ENCODE results near the gene FGFRL1.
A peak's percentile ranks its signal among the peaks of the same experiment; 100 is the strongest.

Gene FGFRL1

DNA sequence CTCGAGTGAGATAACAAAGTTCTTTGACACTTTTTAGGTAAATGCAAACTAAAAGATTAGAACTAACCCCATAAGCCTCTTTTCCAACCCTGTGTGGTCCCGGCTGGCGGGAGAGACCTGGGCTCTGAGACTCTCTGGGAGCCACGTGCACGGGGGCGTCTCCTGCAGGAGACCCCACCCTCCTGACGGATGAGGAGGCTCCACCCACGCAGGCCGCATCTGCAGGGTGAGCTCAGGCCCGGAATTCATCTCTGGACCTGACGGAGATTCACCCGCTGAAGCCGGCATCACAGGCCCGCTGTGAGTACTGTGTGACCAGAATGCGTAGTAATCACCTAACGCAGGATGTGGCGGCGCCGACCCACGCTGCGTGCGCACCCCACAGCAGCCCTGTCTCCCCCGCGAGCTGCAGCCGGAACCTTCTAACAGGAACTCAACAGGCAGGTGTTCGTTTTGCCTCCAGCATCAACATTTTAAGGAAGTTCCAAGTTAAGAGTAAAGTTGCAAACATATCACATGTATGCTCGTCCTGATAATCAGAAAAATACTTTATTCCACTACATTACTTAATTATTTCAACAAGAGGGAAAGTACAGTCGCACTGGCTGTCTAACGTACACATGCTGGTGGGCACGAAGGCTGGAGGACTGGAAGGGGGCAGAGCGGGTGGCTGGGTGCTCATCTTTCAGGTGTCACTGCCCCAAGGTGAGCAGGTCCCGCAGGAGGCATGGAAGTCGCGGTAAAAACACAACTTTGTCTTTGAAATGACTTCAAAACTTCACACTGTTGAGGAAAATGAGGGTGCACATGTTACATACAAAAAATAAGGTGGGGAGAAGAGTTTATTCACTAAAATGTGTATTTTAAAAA lies 44.5 kb downstream of the FGFRL1 start:
- DNase-seq, result no peak

DNA sequence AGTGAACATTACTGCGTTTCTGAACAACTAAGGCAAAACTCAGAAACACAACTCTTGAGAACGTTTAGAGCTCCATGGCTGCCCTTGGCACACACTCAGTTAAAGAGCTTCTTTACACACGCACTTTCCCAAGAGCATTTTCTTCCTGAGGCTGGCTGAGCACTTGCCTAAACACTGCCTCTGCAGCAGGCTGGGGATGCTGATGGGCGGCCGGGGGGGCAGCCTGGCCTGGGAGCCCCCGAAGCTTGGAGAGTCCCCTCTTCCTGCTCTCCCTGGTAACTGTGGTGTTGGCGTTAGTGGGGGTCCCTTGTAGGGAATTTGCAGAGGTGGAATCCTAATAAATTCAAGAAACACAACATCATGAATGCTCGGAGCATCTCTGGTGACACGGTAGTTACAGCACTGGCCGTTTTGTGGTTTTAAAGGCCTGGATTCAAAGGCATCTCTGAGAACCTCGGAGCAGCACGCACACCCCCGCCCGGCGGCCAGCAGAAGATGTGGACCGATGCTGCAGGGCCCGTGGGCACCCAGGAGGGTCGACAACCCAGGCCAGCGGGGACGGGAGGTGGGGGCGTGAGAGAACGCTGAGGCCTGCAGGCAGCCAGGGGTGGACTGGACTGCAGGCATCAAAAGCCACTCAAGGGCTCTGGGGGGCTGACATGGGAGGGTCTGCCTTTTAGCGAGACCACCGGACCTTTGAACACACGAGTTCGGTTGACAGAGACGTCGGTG lies 45.4 kb downstream of the FGFRL1 start:
- no peak for DNase-seq

DNA sequence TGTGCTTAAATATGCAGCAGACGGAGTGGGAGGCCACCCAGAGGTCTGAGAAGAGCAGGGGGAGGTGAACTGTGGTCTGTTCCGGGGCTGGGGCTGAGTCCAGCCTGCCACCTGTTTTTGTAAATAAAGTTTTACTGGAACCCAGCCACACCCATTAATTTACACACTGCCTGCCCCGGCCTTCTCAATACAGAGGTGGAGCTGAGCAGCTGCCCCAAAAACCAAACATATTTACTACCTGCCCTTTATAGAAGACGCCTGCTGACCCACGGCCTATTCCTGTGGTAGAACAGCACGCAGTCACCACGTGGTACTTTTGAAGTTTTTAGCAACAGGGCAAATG lies 45.9 kb downstream of the FGFRL1 start:
- no peak for DNase-seq

DNA sequence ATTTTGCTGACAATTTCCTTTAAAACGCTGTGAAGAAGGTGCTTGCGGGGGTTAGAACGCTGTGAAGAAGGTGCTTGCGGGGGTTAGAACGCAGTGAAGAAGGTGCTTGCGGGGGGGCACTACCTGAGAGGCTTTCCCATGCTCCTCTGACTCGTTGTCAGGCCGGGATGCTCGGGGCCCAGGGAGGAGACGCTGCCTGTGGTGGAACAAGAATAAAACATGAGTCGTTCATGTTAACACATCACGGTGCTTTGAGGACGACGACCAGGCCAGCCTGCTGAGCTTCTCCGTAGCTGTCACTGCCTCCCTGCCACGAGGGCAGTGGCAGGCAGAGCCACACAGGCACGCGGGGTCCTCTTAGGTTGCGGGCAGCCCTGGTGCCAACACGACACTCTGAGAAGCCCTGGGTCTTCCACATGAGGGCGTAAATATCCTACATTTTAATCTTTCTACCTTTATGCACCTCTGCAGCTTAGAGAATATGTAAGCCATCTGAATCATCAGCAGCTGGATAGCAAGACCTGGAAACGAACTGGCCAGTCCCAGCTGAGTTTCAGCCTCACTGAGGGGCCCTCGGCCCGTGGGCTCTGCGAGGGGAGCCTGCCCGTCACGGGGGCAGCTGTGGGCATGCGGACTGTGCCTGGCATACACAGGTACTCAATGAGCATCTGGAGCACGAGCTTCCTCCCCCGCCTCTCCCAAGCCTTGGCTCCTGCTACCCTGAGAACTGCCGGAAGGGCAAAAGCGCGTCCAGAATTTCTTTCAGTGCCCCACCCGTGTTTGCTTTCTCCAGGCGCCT lies 47.0 kb downstream of the FGFRL1 start:
- DNase-seq, result no peak

DNA sequence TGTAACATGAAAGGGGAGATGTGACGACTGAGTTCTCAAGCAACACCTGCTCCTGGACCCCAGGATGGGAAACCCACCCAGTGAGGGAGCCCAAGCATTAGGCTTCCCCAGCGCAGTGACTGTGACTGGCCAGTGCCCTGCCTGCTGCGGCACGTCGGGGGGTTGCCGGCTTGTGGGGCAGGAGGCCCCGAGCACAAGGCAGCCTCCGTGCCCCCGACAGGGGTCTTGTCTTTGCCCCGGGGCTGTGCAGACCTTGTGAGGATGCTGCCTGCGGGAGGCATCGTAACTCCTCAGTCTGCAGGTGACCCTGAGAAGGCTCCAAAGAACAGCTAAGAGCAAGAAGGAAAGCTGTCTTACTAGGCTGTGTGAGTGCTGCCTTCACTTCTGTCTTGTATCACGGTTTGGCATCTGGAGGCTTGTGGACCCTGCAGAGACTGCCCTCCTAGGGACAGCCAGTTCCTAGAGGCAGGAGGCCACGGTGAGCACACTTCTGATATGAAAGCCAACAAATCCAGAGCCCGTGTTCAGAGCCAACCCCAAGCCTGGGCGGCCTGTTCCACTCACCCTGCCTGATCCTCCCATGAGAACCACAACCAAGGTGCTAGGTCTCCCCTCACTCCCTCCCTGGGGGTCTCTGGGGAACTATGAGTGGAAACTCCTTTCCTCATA lies 47.7 kb downstream of the FGFRL1 start:
- no peak for DNase-seq

DNA sequence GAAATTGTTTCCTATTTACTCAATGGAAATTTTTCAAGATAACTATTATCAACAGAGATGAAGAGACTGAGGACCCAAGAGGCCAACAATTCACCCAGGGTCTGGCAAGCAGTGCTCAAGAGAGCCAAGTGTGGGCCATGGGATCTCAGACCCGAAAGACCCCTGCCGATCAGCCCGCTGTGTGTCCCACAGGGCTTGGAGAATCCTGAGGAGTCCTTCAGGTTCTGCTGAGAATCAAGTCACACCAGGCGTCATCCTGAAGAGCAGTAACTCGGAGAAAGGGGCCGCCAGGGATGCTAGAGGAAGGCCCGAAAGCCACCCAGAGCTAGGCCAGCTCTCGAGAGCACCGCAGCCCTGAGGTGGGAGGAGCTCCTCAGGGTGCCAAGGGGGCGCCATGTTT lies 48.7 kb downstream of the FGFRL1 start:
- DNase-seq, result no peak

DNA sequence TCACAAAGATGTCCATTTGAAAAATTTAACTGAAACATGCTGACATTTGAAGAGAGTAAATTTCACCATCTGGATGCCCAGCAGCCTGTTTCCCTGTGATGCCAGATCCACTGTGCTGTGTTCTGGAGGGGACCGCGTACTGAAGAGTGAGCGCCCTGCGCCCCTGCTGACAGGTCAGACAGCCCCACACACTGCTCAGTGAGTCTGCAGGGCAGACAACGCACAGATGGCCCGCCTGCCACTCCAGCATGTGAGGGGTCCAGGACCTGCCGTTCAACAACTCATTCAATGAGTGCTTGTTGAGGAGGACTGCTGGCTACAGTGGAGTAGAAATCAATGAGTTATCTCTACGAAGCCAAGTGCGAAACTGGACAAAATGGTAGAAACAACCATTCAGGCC lies 49.2 kb downstream of the FGFRL1 start:
- DNase-seq, result no peak

DNA sequence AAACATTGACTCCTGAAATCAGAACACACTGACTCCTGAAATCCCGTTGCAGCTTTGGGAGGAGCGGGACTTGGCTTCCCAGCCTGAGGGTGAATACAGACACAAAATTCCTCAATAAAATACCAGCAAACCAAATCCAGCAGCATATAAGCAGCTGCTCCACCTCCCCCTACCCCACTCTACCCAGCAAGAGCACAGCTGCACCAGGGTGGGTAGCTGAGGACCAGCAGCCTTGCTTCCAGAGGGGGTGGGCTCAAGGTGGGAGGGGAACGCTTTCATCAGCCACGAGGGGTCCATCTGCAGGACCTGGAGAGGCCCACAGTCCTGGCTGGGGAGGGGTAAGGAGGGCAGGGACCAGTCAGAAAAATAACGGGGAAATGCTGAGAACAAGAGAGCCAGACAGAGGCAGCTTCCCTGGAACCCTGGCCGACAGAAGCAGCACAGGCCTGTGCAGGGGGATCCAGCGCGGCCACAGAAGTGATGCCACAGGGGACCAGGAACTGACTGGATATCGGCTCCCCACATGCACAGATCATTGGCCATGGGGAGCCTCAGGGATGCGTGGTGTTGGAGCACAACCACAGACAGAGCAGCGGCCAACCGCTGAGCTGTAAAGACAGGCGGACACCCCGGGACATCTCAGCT lies 49.8 kb downstream of the FGFRL1 start:
- no peak for DNase-seq

DNA sequence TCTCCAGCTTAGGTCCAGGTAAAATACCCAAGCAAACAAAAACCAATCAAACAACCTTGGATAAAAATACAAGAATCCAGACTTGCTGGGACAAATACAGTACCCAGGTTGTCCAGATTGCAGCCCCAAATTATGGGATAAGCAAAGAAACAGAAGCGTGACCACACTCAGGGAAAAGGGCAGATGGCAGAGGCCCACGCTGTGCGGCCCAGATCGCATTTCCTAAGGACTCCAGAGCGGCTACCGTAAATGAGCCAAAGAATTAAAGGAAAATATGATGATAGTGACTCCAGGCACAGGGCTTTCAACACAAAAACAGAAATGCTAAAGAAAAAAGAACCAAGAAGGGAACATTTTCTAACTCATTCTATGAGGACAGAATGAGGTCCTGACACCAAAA lies 50.3 kb downstream of the FGFRL1 start:
- peak in 1 of 2 experiments; percentile 6 for DNase-seq

DNA sequence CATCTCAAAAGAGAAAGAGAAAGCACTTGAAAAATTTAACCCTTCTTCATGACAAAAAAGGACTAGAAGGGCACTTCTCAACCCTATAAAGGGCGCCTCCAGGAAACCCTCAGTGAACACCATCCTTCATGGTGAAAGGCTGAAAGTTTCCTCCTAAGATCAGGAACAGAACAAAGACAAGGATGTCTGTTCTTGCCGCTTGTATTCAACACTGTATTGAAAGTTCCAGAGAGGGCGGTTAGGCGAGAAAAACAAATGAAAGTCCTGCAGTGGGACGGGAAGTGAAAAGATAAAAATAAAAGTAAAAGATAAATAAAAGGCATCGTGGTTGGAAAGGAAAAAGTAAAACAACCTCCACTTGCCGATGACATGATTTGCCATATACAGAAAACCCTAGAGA lies 51.0 kb downstream of the FGFRL1 start:
- no peak for DNase-seq

DNA sequence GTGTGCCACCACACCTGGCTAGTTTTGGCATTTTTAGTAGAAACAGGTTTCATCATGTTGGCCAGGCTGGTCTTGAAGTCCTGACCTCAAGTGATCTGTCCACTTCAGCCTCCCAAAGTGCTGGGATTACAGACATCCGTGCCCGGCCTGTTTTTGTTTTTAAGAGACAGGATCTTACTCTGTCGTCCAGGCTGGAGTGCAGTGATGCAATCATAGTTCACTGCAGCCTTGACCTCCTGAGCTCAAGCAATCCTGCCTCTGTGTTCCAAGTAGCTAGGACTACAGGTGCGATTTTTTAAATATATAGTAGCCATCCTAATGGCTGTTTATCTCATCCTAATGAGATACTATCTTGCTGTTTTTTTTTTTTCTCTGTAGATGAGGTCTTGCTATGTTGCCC lies 54.3 kb downstream of the FGFRL1 start:
- DNase-seq, result no peak

DNA sequence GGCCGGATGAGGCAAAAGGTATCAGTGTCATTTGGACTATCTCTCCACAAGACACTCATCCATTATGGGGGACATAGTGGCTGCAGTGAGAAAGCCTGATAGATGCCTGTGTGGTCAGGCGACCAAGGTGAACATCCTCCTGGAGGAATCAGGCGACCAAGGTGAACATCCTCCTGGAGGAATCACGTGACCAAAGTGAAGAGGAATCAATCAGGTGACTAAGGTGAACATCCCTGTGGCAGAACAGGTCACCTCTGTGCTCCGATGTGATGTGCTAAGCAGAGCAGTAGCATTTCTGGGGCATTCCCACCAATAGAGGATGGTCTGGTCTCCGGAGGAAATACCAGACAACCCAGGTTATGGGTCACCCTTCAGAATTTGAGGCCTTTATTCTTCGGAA lies 58.0 kb downstream of the FGFRL1 start:
- DNase-seq, result no peak

DNA sequence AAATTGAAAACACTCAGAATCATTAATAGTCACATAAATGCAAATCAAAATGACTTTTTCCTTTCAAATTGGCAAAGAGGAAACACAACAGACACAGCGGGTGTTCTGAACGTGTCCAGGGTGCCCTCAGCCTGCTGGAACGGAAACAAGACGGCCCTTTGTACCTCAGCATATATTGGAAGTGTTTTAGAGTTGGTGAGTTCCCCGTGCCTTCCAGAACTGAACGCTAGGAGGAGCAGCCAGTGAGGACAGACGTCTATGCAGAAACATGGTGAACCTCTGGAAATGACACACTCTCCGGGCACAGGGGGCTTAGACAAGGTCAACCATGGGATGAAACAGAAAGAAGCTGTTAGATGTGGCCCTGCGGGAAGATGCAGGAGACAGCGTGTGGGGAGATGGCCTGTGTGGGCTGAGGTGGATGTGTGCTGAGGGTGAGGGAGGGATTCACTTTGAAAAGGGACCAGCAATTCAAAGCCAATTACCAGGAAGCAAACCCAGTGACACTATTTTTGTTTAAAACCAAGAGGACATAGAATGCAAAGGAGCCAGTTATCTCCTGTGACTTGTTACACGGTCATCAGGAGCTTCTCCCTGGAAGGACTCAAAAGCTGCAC lies 61.5 kb downstream of the FGFRL1 start:
- DNase-seq, result no peak

DNA sequence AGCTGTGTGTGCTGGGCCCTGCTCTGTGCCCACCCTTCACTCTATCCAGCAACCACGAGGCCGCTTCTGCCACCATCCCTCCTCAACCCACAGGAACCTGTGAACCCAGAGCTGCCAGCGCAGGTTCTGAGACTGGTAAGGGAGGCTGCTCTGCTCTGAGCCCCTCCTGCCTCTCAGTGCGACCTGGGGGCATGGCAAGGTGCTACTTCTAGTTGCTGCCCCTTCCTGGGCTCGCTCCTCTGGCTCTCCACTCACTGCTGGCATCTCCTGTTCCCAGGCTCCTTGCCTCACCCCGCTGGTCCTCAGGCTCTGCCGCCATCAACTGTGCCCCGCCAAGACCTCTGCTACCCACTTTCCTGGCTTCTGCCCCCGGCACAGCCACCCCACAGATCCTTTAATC lies 62.7 kb downstream of the FGFRL1 start:
- DNase-seq, result no peak

DNA sequence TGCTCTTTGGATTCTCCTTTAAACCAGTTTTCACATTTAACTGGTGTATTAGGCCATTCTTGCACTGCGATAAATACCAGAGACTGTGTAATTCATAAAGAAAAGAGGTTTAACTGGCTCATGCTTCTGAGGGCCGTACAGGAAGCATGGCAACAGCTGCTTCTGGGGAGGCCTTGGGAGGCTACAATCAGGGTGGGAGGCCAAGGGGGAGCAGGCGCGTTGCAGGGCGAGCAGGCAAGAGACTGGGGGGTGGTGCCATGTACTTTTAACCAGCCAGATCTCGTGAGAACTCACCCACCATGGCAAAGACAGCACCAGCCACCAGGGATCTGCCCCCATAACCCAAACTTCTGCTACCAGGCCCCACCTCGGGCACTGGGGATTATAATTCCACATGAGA lies 63.8 kb downstream of the FGFRL1 start:
- DNase-seq, result no peak

DNA sequence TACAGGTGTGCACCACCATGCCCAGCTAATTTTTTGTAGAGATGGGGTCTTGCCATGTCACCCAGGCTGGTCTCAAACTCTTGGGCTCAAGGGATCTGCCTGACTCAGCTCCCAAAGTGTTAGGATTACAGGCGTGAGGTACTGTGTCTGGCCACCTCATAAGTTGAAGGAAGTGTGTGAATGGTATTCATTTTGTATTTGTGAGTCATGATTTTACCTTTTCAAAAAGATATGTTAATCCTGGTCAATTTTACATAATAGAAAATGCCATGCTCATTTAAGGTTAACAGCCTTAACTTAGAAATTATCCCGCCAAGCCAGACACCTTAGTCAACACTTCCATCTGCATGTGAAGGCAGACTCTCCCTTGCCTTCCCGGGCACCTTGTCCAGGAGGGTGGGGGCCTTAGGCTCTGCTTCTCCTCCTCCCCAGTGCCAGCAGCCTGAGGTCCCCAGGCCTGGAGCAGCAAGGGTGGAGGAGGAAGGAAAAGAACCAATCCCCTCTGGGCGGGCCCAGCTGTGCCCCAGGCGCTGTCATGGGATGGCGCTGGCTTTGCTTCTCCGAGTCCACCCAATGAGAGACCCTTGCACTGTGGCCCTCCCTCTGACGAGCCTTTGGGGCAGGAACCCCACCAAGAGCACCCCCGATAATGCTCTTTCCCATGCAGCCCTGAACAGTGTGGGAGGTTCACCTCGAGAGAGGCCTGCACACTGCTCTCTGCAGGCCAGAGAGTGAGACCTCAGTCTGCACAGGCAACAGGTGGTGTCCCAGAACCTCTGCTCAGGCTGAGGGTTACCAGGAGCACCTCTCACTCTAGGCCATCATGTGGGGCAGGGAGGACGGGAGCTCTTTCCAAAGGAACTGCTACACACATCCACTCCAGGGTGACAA lies 64.6 kb downstream of the FGFRL1 start:
- no peak for DNase-seq

Measured in cerebellar nuclear complex (tissue), 1 donor.